HepG2 (cell line): ENCODE measurements around the gene ATP5F1E. TPM values are rescaled to one million over a fixed set of nuclear protein-coding genes. Genes with fewer than 3 reads are reported as not detected.

ENCODE experiments used
- BRCA1 ChIP-seq: sonication (generic); formaldehyde crosslinking; IDR thresholded peaks from 2 replicates; pipeline ENCODE4 v1.4.0; 2020; ENCODE audit warnings: missing genetic modification reagents
- CC2D1A ChIP-seq: sonication (generic); formaldehyde crosslinking; IDR thresholded peaks from 2 replicates; pipeline ENCODE4 v1.8.1; 2023; ENCODE audit warnings: mild to moderate bottlenecking, missing genetic modification reagents
- CEBPG ChIP-seq: IDR thresholded peaks from 2 replicates; pipeline ENCODE4 v1.6.1; 2016
- GLI4 ChIP-seq: sonication (generic); formaldehyde crosslinking; IDR thresholded peaks from 2 replicates; pipeline ENCODE4 v1.5.1; 2020; ENCODE audit warnings: missing genetic modification reagents, mild to moderate bottlenecking, moderate library complexity, borderline replicate concordance
- KDM2A ChIP-seq: sonication (generic); formaldehyde crosslinking; IDR thresholded peaks from 2 replicates; pipeline ENCODE4 v1.4.0; 2020; ENCODE audit warnings: low read depth, missing genetic modification reagents, borderline replicate concordance
- LCORL ChIP-seq, 2 experiments: fragments of 450-650 bp in 1 of 2; sonication (generic) in 1 of 2; formaldehyde crosslinking in 1 of 2; IDR thresholded peaks; 2 replicates each; pipeline versions ENCODE4 v1.5.0 to v1.6.1; 2017 to 2020; ENCODE audit warnings: antibody characterized with exemption in 1 of 2, missing genetic modification reagents in 1 of 2
- MED13 ChIP-seq: sonication (generic); formaldehyde crosslinking; IDR thresholded peaks from 2 replicates; pipeline ENCODE4 v1.5.0; 2020; ENCODE audit warnings: missing genetic modification reagents
- MYC ChIP-seq: sonication (generic); formaldehyde crosslinking; IDR thresholded peaks from 2 replicates; pipeline ENCODE4 v1.9.0; 2021; ENCODE audit warnings: missing genetic modification reagents, borderline replicate concordance
- NR2C2 ChIP-seq: sonication (generic); formaldehyde crosslinking; IDR thresholded peaks from 2 replicates; pipeline ENCODE4 v1.4.0; 2020; ENCODE audit warnings: missing genetic modification reagents, mild to moderate bottlenecking, moderate library complexity, borderline replicate concordance
- ONECUT2 ChIP-seq: sonication (generic); formaldehyde crosslinking; IDR thresholded peaks from 2 replicates; pipeline ENCODE4 v1.4.0; 2020; ENCODE audit warnings: missing genetic modification reagents
- SSRP1 ChIP-seq: IDR thresholded peaks from 2 replicates; pipeline ENCODE4 v1.6.1; 2016; ENCODE audit warnings: control low read depth
- THRA ChIP-seq: sonication (generic); formaldehyde crosslinking; IDR thresholded peaks from 2 replicates; pipeline ENCODE4 v1.4.0; 2020; ENCODE audit warnings: missing genetic modification reagents, borderline replicate concordance
- ZBTB38 ChIP-seq: sonication (generic); formaldehyde crosslinking; IDR thresholded peaks from 2 replicates; pipeline ENCODE4 v1.5.1; 2020; ENCODE audit warnings: mild to moderate bottlenecking, missing genetic modification reagents
- ZFX ChIP-seq: sonication (generic); formaldehyde crosslinking; IDR thresholded peaks from 2 replicates; pipeline ENCODE4 v1.4.0; 2020; ENCODE audit warnings: mild to moderate bottlenecking, low read depth, missing genetic modification reagents, moderate library complexity
- ZNF124 ChIP-seq: sonication (generic); formaldehyde crosslinking; IDR thresholded peaks from 2 replicates; pipeline ENCODE4 v1.4.0; 2020; ENCODE audit warnings: missing genetic modification reagents
- ZNF414 ChIP-seq: sonication (generic); formaldehyde crosslinking; IDR thresholded peaks from 2 replicates; pipeline ENCODE4 v1.5.0; 2020; ENCODE audit warnings: missing genetic modification reagents
- ZNF569 ChIP-seq: sonication (generic); formaldehyde crosslinking; IDR thresholded peaks from 2 replicates; pipeline ENCODE4 v1.5.0; 2020; ENCODE audit warnings: mild to moderate bottlenecking, missing genetic modification reagents, moderate library complexity, borderline replicate concordance
- ZNF691 ChIP-seq: sonication (generic); formaldehyde crosslinking; IDR thresholded peaks from 2 replicates; pipeline ENCODE4 v1.4.0; 2020; ENCODE audit warnings: missing genetic modification reagents, low read depth, mild to moderate bottlenecking, borderline replicate concordance
- ZNF792 ChIP-seq: IDR thresholded peaks from 2 replicates; pipeline ENCODE4 v1.6.1; 2016
- polyA plus RNA-seq, 8 experiments: library from polyadenylated mRNA; depleted of rRNA in 3 of 8; stranded (reverse) in 7 of 8; unstranded in 1 of 8; fragments of >200 nt; fragmentation: Illumina TruSeq in 4 of 8; extraction: Trizol in 4 of 8; gene quantifications; 2 replicates each; pipeline versions ENCODE4 v1.2.1 to v1.2.3, GENCODE V29; 2011 to 2016; ENCODE audit warnings: low read depth in 4 of 8, missing spikeins in 1 of 8, mixed read lengths in 1 of 8; ENCODE audit not compliant: insufficient read depth in 1 of 8
- total RNA-seq, 5 experiments: library from RNA; depleted of rRNA; stranded (reverse); fragments of >200 nt; fragmentation: Illumina TruSeq; extraction: Trizol; gene quantifications; 2 replicates each; pipeline ENCODE4 v1.2.3, GENCODE V29; 2016; ENCODE audit warnings: low read depth in 1 of 5
- TF ChIP-seq, protein P1 (sequence below): sonication (generic); formaldehyde crosslinking; conservative IDR thresholded peaks from 2 replicates; pipeline ENCODE4 v1.8.1; 2023; ENCODE audit warnings: missing genetic modification reagents
- TF ChIP-seq, protein P2 (sequence below): sonication (generic); formaldehyde crosslinking; IDR thresholded peaks from 2 replicates; pipeline ENCODE4 v1.8.1; 2023; ENCODE audit warnings: mild to moderate bottlenecking, inconsistent platforms, moderate library complexity, missing genetic modification reagents, borderline replicate concordance
- TF ChIP-seq, protein P3 (sequence below): sonication (generic); formaldehyde crosslinking; IDR thresholded peaks from 2 replicates; pipeline ENCODE4 v1.4.0; 2020; ENCODE audit warnings: mild to moderate bottlenecking, missing genetic modification reagents

The ATP5F1E gene
- total and polyA plus RNA-seq, 2 of the 13 experiments (the other 11 are each of a cell fraction or from before 2014, with no cell fraction given), result 121 to 134 TPM

GRCh38 chr20:58981628-58982364 is 50.3 kb downstream of the ATP5F1E start (continued):
- 0 out of 2 replicates have a peak, but pooled peaks have one; percentile 34 for TF ChIP-seq ZBTB38 (CRISPR knock-in tag)
- TF ChIP-seq, protein P1, sequence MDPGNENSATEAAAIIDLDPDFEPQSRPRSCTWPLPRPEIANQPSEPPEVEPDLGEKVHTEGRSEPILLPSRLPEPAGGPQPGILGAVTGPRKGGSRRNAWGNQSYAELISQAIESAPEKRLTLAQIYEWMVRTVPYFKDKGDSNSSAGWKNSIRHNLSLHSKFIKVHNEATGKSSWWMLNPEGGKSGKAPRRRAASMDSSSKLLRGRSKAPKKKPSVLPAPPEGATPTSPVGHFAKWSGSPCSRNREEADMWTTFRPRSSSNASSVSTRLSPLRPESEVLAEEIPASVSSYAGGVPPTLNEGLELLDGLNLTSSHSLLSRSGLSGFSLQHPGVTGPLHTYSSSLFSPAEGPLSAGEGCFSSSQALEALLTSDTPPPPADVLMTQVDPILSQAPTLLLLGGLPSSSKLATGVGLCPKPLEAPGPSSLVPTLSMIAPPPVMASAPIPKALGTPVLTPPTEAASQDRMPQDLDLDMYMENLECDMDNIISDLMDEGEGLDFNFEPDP (CRISPR knock-in tag), result no peak
- TF ChIP-seq GLI4 (CRISPR knock-in tag), result 0 out of 2 replicates have a peak, but pooled peaks have one; percentile 61
- no peak for TF ChIP-seq CEBPG
- TF ChIP-seq ZNF691, result no peak
- no peak for TF ChIP-seq LCORL (IDR thresholded peaks at IDR 0.05)
- TF ChIP-seq LCORL (CRISPR knock-in tag; IDR thresholded peaks at IDR 0.05), result peak; percentile 59; the same call in 1 of the 2 replicates
- TF ChIP-seq, protein P2, sequence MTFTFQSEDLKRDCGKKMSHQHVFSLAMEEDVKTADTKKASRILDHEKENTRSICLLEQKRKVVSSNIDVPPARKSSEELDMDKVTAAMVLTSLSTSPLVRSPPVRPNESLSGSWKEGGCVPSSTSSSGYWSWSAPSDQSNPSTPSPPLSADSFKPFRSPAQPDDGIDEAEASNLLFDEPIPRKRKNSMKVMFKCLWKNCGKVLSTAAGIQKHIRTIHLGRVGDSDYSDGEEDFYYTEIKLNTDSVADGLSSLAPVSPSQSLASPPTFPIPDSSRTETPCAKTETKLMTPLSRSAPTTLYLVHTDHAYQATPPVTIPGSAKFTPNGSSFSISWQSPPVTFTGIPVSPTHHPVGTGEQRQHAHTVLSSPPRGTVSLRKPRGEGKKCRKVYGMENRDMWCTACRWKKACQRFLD (CRISPR knock-in tag), result no peak
- TF ChIP-seq ZNF124 (CRISPR knock-in tag), result 0 out of 2 replicates have a peak, but pooled peaks have one; percentile 49
- 0 out of 2 replicates have a peak, but pooled peaks have one; percentile 9 for TF ChIP-seq CC2D1A
- 0 out of 2 replicates have a peak, but pooled peaks have one; percentile 27 for TF ChIP-seq ZNF569 (CRISPR knock-in tag)
- no peak for TF ChIP-seq THRA (CRISPR knock-in tag)
- peak; percentile 37; the same call in 1 of the 2 replicates for TF ChIP-seq KDM2A (CRISPR knock-in tag)
- no peak for TF ChIP-seq ONECUT2 (CRISPR knock-in tag)
- TF ChIP-seq MYC, result no peak
- 0 out of 2 replicates have a peak, but pooled peaks have one; percentile 41 for TF ChIP-seq MED13 (CRISPR knock-in tag)
- TF ChIP-seq NR2C2 (CRISPR knock-in tag), result 0 out of 2 replicates have a peak, but pooled peaks have one; percentile 18
- TF ChIP-seq ZNF792 (CRISPR knock-in tag), result no peak
- TF ChIP-seq ZFX (CRISPR knock-in tag), result peak; percentile 27
- TF ChIP-seq, protein P3, sequence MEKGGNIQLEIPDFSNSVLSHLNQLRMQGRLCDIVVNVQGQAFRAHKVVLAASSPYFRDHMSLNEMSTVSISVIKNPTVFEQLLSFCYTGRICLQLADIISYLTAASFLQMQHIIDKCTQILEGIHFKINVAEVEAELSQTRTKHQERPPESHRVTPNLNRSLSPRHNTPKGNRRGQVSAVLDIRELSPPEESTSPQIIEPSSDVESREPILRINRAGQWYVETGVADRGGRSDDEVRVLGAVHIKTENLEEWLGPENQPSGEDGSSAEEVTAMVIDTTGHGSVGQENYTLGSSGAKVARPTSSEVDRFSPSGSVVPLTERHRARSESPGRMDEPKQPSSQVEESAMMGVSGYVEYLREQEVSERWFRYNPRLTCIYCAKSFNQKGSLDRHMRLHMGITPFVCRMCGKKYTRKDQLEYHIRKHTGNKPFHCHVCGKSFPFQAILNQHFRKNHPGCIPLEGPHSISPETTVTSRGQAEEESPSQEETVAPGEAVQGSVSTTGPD, result no peak
- TF ChIP-seq BRCA1 (CRISPR knock-in tag), result 0 out of 2 replicates have a peak, but pooled peaks have one; percentile 37
- 0 out of 2 replicates have a peak, but pooled peaks have one; percentile 64 for TF ChIP-seq ZNF414 (CRISPR knock-in tag)
- TF ChIP-seq SSRP1 (CRISPR knock-in tag), result no peak
